Measurements from ENCODE around the gene DNAL4. TPM values are rescaled to one million over a fixed set of nuclear protein-coding genes. Genes with fewer than 3 reads are reported as not detected.
"Not testable (repeated sequence)": the region's sequence is repeated elsewhere in the genome, so short reads cannot be mapped to it uniquely, and the experiment has no call there.

The DNAL4 gene
- total RNA-seq, 1 donor from 2014 or later, result 14.7 TPM

GRCh38 chr22:38815842-38816241, 21.9 kb upstream of the DNAL4 start:
- Histone ChIP-seq H3K36me3 (no peaks in the 10 kb centered on the region), H3K4me3 (no peak overlapping the region), H3K27ac (no peak overlapping the region), H3K9me3 (no peaks in the 10 kb centered on the region), H3K4me1 (no peaks in the 10 kb centered on the region), H3K27me3 (no peaks in the 10 kb centered on the region)
- TF ChIP-seq CTCF (IDR thresholded peaks at IDR 0.05), result no peak
- TF ChIP-seq POLR2A (IDR thresholded peaks at IDR 0.05), result no peak
- no peak for TF ChIP-seq POLR2AphosphoS5 (IDR thresholded peaks at IDR 0.05; ENCODE audit: insufficient read depth in 1 of 2, low read depth in 1 of 2)
- no peak for DNase-seq (ENCODE audit: extremely low spot score in 2 of 2)
- intact Hi-C loops (cut with DNase I), result no loop called here

GRCh38 chr22:38811241-38811640, 17.3 kb upstream of the DNAL4 start:
- intact Hi-C loops (cut with DNase I), result no loop called here
- H3K36me3 ChIP-seq, result no peaks in the 10 kb centered on the region

GRCh38 chr22:38805041-38805593, 11.2 kb upstream of the DNAL4 start:
- H3K9me3 ChIP-seq; H3K27ac ChIP-seq; DNase-seq (ENCODE audit: extremely low spot score in 2 of 2); H3K4me3 ChIP-seq; H3K4me1 ChIP-seq; H3K27me3 ChIP-seq; intact Hi-C loops (cut with DNase I); H3K36me3 ChIP-seq: not testable (repeated sequence)

More at GRCh38 chr22:38811241-38811640, 17.3 kb upstream of the DNAL4 start:
- no peak for DNase-seq (ENCODE audit: extremely low spot score in 2 of 2)
- H3K4me1 ChIP-seq, result no peaks in the 10 kb centered on the region
- H3K4me3 ChIP-seq, result no peak overlapping the region
- no peaks in the 10 kb centered on the region for H3K27me3 ChIP-seq
- peaks cover 3% of the 10 kb centered on the region for H3K9me3 ChIP-seq
- TF ChIP-seq POLR2A (IDR thresholded peaks at IDR 0.05) (no peak), CTCF (IDR thresholded peaks at IDR 0.05) (no peak), POLR2AphosphoS5 (IDR thresholded peaks at IDR 0.05; ENCODE audit: insufficient read depth in 1 of 2, low read depth in 1 of 2) (no peak)
- H3K27ac ChIP-seq, result no peak overlapping the region

- intact Hi-C loops (cut with DNase I), result no loop called here
- no peaks in the 10 kb centered on the region for H3K9me3 ChIP-seq
- peak overlapping the region; percentile 7 for H3K27ac ChIP-seq
- no peaks in the 10 kb centered on the region for H3K27me3 ChIP-seq
- DNase-seq (ENCODE audit: extremely low spot score in 2 of 2), result no peak
- H3K36me3 ChIP-seq, result no peaks in the 10 kb centered on the region
- peaks cover 7% of the 10 kb centered on the region for H3K4me1 ChIP-seq
- TF ChIP-seq CTCF (IDR thresholded peaks at IDR 0.05) (no peak), POLR2A (IDR thresholded peaks at IDR 0.05) (no peak), POLR2AphosphoS5 (IDR thresholded peaks at IDR 0.05; ENCODE audit: insufficient read depth in 1 of 2, low read depth in 1 of 2) (peak; percentile 24 to 33)
- H3K4me3 ChIP-seq, result no peak overlapping the region
These were observed 8.8 kb upstream of the DNAL4 start for GRCh38 chr22:38802671-38803121.

- no peak for DNase-seq (ENCODE audit: extremely low spot score in 2 of 2)
- H3K27me3 ChIP-seq, result no peaks in the 10 kb centered on the region
- TF ChIP-seq POLR2A (IDR thresholded peaks at IDR 0.05) (no peak), POLR2AphosphoS5 (IDR thresholded peaks at IDR 0.05; ENCODE audit: insufficient read depth in 1 of 2, low read depth in 1 of 2) (no peak), CTCF (IDR thresholded peaks at IDR 0.05) (no peak)
- H3K9me3 ChIP-seq, result no peaks in the 10 kb centered on the region
- H3K4me1 ChIP-seq, result peaks cover 11% of the 10 kb centered on the region
- H3K36me3 ChIP-seq, result no peaks in the 10 kb centered on the region
- no peak overlapping the region for H3K27ac ChIP-seq
- H3K4me3 ChIP-seq, result no peak overlapping the region
- intact Hi-C loops (cut with DNase I), result no loop called here
These were observed 5.5 kb upstream of the DNAL4 start for GRCh38 chr22:38799265-38800002.

Measured in vagina (tissue), 2 donors.